ENCODE measurements around the gene CASKIN1.

GRCh38 chr16:2158262-2158638 is 38.2 kb downstream of the CASKIN1 start:
- no peak for TF ChIP-seq POLR2A (IDR thresholded peaks at IDR 0.05; ENCODE audit: borderline replicate concordance, extremely low read depth, insufficient read depth, insufficient read length)
- no peak for TF ChIP-seq CTCF (IDR thresholded peaks at IDR 0.05 in 2 of 3, conservative IDR thresholded peaks at IDR 0.05 in 1 of 3; ENCODE audit: borderline replicate concordance in 1 of 3, insufficient read depth in 1 of 3, low read depth in 2 of 3, low read length in 2 of 3)
- TF ChIP-seq EZH2phosphoT487 (IDR thresholded peaks at IDR 0.05; ENCODE audit: borderline replicate concordance) = no peak
- no peak for TF ChIP-seq RAD21 (IDR thresholded peaks at IDR 0.05; ENCODE audit: low read depth)
- TF ChIP-seq EZH2 (IDR thresholded peaks at IDR 0.05) = no peak
- no peak for TF ChIP-seq MAX (IDR thresholded peaks at IDR 0.05)
- TF ChIP-seq CEBPB (IDR thresholded peaks at IDR 0.05; ENCODE audit: low read depth) = no peak
